ENCODE measurements around the gene DQX1.
"Not testable (repeated sequence)": the region's sequence is repeated elsewhere in the genome, so short reads cannot be mapped to it uniquely, and the experiment has no call there.

Gene DQX1

DNA sequence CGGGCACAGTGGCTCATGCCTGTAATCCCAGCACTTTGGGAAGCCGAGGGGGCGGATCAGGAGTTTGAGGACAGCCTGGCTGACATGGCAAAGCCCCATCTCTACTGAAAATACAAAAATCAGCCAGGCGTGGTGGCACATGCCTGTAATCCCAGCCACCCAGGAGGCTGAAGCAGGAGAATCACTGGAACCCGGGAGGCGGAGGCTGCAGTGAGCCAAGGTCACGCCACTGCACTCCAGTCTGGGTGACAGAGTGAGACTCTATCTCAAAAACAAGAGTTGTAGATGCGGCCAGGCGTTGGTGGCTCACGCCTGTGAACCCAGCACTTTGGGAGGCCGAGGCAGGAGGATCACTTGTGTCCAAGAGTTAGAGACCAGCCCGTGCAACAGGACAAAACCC lies 55.3 kb downstream of the DQX1 start:
- in situ Hi-C loops (cut with MboI; ENCODE audit: low sequenced_read_pairs) = not testable (repeated sequence)
